Midbrain (tissue), 1 donor: ENCODE data around the gene LSAMP.

Source experiments
- DNase-seq: peaks from one replicate; lab custom pipeline; 2025; lab: John Stamatoyannopoulos, UW

Gene LSAMP

GRCh38 chr3:116019254-116019763 lies 426.0 kb downstream of the LSAMP start:
- no peak for DNase-seq

- DNase-seq: no peak
These were observed 426.6 kb downstream of the LSAMP start for GRCh38 chr3:116018646-116019045.

GRCh38 chr3:116015931-116016330 lies 429.4 kb downstream of the LSAMP start:
- no peak for DNase-seq

GRCh38 chr3:116007000-116007399 lies 438.3 kb downstream of the LSAMP start:
- DNase-seq: no peak

- DNase-seq: no peak
These were observed 439.9 kb downstream of the LSAMP start for GRCh38 chr3:116005404-116005803.

- DNase-seq: no peak
These were observed 443.1 kb downstream of the LSAMP start for GRCh38 chr3:116002235-116002634.

GRCh38 chr3:116001151-116001621 lies 444.1 kb downstream of the LSAMP start:
- DNase-seq: no peak

GRCh38 chr3:116000311-116000710 lies 445.0 kb downstream of the LSAMP start:
- no peak for DNase-seq

GRCh38 chr3:115999613-116000012 lies 445.7 kb downstream of the LSAMP start:
- no peak for DNase-seq

- DNase-seq: no peak
These were observed 446.2 kb downstream of the LSAMP start for GRCh38 chr3:115999001-115999585.

GRCh38 chr3:115996420-115997108 lies 448.7 kb downstream of the LSAMP start:
- DNase-seq: no peak

- DNase-seq: no peak
These were observed 454.6 kb downstream of the LSAMP start for GRCh38 chr3:115990669-115991068.

GRCh38 chr3:115989684-115990421 lies 455.4 kb downstream of the LSAMP start:
- DNase-seq: no peak

- DNase-seq: no peak
These were observed 458.6 kb downstream of the LSAMP start for GRCh38 chr3:115986555-115987207.

- no peak for DNase-seq
These were observed 462.7 kb downstream of the LSAMP start for GRCh38 chr3:115982629-115983028.

GRCh38 chr3:115982108-115982507 lies 463.2 kb downstream of the LSAMP start:
- no peak for DNase-seq

- DNase-seq: no peak
These were observed 464.6 kb downstream of the LSAMP start for GRCh38 chr3:115980709-115981108.

GRCh38 chr3:115977866-115978265 lies 467.4 kb downstream of the LSAMP start:
- no peak for DNase-seq

GRCh38 chr3:115975796-115976195 lies 469.5 kb downstream of the LSAMP start:
- DNase-seq: no peak

- no peak for DNase-seq
These were observed 469.9 kb downstream of the LSAMP start for GRCh38 chr3:115975353-115975752.

- no peak for DNase-seq
These were observed 470.3 kb downstream of the LSAMP start for GRCh38 chr3:115974940-115975339.

GRCh38 chr3:115968871-115969270 lies 476.4 kb downstream of the LSAMP start:
- no peak for DNase-seq
